K562 (cell line): ENCODE measurements around the gene PBX4. TPM values are rescaled to one million over a fixed set of nuclear protein-coding genes. Genes with fewer than 3 reads are reported as not detected.
A peak's percentile ranks its signal among the peaks of the same experiment; 100 is the strongest.

Source experiments
- ARID1B ChIP-seq: fragments of 450-650 bp; IDR thresholded peaks from 2 replicates; pipeline ENCODE4 v1.6.1; 2016; ENCODE audit warnings: antibody characterized with exemption, mild to moderate bottlenecking, inconsistent platforms
- MEF2A ChIP-seq: IDR thresholded peaks from 2 replicates; pipeline ENCODE4 v1.6.1; 2011; ENCODE audit warnings: low read depth, mild to moderate bottlenecking, low read length, moderate library complexity; ENCODE audit not compliant: control insufficient read depth
- PPARD ChIP-seq: fragments of 250-450 bp; sonication (Bioruptor Pico); IDR thresholded peaks from 2 replicates; pipeline ENCODE4 v1.8.0; 2022; ENCODE audit warnings: inconsistent platforms, mild to moderate bottlenecking, moderate library complexity
- XRCC4 ChIP-seq: IDR thresholded peaks from one replicate; pipeline ENCODE4 v1.6.1; 2011; ENCODE audit not compliant: insufficient read depth, insufficient read length; ENCODE audit errors: extremely low read depth
- ZC3H4 ChIP-seq: sonication (generic); formaldehyde crosslinking; IDR thresholded peaks from 2 replicates; pipeline ENCODE4 v1.9.0; 2021; ENCODE audit warnings: missing genetic modification reagents, borderline replicate concordance
- ZNF354B ChIP-seq: fragments of 250-450 bp; sonication (Bioruptor Pico); IDR thresholded peaks from 2 replicates; pipeline ENCODE4 v1.4.0; 2020
- ZNF830 ChIP-seq: fragments of 250-450 bp; sonication (Bioruptor Pico); IDR thresholded peaks from 2 replicates; pipeline ENCODE4 v1.5.0; 2021; ENCODE audit warnings: mild to moderate bottlenecking
- polyA plus RNA-seq, 8 experiments: library from polyadenylated mRNA; depleted of rRNA in 4 of 8; stranded (reverse) in 5 of 8; unstranded in 3 of 8; fragments of >200 nt; fragmentation: Nextera tagmentation in 2 of 8; fragmentation: Illumina TruSeq in 1 of 8; extraction: Ambion mirVana in 2 of 8; extraction: Trizol in 1 of 8; gene quantifications; 2 replicates each; pipeline versions ENCODE4 v1.2.1 to v1.2.3, GENCODE V29; 2011 to 2014; ENCODE audit warnings: inconsistent platforms in 1 of 8, missing spikeins in 1 of 8
- total RNA-seq, 7 experiments: library from RNA; depleted of rRNA in 6 of 7; stranded (reverse); fragments of >200 nt in 6 of 7; fragmentation: Illumina TruSeq in 2 of 7; extraction: Trizol in 2 of 7; gene quantifications; 2 replicates each; pipeline versions ENCODE4 v1.2.1 to v1.2.3, GENCODE V29; 2011 to 2021; ENCODE audit warnings: low replicate concordance in 1 of 7
- TF ChIP-seq, protein P1 (sequence below): fragments of 450-650 bp; IDR thresholded peaks from 2 replicates; pipeline ENCODE4 v1.6.1; 2018; ENCODE audit warnings: mild to moderate bottlenecking, low read depth; ENCODE audit not compliant: partially characterized antibody
- TF ChIP-seq, protein P2 (sequence below): fragments of 200-800 bp; sonication (Bioruptor generic); IDR thresholded peaks from 2 replicates; pipeline ENCODE4 v1.6.1; 2017; ENCODE audit warnings: missing genetic modification characterization, missing compliant biosample characterization
- TF ChIP-seq, protein P3 (sequence below): sonication (generic); formaldehyde crosslinking; IDR thresholded peaks from 2 replicates; pipeline ENCODE4 v1.4.0; 2020; ENCODE audit warnings: mild to moderate bottlenecking, missing genetic modification reagents
- TF ChIP-seq, protein P4 (sequence below): fragments of 200-800 bp; sonication (Bioruptor generic); IDR thresholded peaks from 2 replicates; pipeline ENCODE4 v1.6.1; 2017; ENCODE audit warnings: missing genetic modification characterization, missing compliant biosample characterization
- TF ChIP-seq, protein P5 (sequence below): sonication (generic); formaldehyde crosslinking; IDR thresholded peaks from 2 replicates; pipeline ENCODE4 v1.8.0; 2022; ENCODE audit warnings: mild to moderate bottlenecking, low read depth, missing genetic modification reagents
- TF ChIP-seq, protein P6 (sequence below): sonication (generic); formaldehyde crosslinking; IDR thresholded peaks from 2 replicates; pipeline ENCODE4 v1.8.0; 2022; ENCODE audit warnings: mild to moderate bottlenecking, missing genetic modification reagents

PBX4 gene
- total and polyA plus RNA-seq, 9 of the 15 experiments (the other 6 are each of a cell fraction or from before 2014, with no cell fraction given): 0.11 to 3.8 (median 1.6) TPM; not detected in 1

DNA sequence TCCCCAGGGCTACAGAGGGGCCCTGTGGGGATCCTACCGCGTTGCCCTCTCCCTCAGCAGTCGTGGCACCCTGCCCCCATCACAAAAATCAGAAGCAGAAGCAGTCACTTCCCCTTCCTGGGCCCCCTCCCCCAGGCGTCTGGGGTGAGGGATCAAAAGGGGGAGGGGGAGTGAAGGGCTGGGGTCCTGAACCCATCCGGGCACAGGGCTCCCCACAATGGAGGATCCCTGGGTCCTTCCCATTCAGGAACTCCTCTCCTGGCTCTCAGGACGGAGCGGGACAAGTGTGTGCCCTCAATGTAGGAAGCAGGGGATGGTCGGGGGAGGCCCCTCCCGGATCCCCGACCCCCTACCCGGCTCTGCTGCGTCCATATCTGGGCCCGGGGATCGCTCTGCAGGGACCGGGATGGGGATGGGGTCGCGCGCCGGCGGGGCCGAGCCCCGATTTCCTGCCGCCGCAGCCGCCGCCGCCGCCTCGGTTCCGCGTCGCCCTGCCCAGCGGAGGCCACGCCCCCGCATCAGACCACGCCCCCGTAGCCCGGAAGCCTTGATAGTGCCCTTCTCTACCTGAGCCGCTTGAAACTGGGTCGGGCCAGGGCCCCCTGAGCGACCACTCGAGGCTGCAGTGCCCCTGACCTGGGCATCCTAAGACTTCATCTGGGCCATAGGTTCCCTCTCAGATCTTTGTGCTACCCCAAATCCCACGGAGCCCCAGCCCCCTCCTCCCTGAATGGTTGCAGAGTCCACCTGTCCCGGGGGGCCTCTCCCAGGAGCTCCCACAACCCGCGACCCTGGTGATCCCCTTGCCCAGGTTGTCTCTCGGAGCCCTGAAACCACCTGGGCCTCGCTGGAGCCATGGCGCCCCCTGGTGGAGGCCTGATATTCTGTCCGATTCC lies 24.9 kb upstream of the PBX4 start, which contains the start of gene GMIP (continued):
- TF ChIP-seq, protein P1, sequence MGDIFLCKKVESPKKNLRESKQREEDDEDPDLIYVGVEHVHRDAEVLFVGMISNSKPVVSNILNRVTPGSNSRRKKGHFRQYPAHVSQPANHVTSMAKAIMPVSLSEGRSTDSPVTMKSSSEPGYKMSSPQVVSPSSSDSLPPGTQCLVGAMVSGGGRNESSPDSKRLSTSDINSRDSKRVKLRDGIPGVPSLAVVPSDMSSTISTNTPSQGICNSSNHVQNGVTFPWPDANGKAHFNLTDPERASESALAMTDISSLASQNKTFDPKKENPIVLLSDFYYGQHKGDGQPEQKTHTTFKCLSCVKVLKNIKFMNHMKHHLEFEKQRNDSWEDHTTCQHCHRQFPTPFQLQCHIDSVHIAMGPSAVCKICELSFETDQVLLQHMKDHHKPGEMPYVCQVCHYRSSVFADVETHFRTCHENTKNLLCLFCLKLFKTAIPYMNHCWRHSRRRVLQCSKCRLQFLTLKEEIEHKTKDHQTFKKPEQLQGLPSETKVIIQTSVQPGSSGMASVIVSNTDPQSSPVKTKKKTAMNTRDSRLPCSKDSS: no peak
- TF ChIP-seq MEF2A: no peak
- TF ChIP-seq ZNF830 (CRISPR knock-in tag): no peak
- TF ChIP-seq, protein P2, sequence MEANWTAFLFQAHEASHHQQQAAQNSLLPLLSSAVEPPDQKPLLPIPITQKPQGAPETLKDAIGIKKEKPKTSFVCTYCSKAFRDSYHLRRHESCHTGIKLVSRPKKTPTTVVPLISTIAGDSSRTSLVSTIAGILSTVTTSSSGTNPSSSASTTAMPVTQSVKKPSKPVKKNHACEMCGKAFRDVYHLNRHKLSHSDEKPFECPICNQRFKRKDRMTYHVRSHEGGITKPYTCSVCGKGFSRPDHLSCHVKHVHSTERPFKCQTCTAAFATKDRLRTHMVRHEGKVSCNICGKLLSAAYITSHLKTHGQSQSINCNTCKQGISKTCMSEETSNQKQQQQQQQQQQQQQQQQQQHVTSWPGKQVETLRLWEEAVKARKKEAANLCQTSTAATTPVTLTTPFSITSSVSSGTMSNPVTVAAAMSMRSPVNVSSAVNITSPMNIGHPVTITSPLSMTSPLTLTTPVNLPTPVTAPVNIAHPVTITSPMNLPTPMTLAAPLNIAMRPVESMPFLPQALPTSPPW (CRISPR knock-in tag): peak; percentile 63; the same call in 1 of the 2 replicates
- TF ChIP-seq, protein P3, sequence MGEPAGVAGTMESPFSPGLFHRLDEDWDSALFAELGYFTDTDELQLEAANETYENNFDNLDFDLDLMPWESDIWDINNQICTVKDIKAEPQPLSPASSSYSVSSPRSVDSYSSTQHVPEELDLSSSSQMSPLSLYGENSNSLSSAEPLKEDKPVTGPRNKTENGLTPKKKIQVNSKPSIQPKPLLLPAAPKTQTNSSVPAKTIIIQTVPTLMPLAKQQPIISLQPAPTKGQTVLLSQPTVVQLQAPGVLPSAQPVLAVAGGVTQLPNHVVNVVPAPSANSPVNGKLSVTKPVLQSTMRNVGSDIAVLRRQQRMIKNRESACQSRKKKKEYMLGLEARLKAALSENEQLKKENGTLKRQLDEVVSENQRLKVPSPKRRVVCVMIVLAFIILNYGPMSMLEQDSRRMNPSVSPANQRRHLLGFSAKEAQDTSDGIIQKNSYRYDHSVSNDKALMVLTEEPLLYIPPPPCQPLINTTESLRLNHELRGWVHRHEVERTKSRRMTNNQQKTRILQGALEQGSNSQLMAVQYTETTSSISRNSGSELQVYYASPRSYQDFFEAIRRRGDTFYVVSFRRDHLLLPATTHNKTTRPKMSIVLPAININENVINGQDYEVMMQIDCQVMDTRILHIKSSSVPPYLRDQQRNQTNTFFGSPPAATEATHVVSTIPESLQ (CRISPR knock-in tag): no peak
- TF ChIP-seq ZNF354B (CRISPR knock-in tag): no peak
- peak; percentile 34; the same call in 1 of the 2 replicates for TF ChIP-seq ARID1B
- TF ChIP-seq, protein P4, sequence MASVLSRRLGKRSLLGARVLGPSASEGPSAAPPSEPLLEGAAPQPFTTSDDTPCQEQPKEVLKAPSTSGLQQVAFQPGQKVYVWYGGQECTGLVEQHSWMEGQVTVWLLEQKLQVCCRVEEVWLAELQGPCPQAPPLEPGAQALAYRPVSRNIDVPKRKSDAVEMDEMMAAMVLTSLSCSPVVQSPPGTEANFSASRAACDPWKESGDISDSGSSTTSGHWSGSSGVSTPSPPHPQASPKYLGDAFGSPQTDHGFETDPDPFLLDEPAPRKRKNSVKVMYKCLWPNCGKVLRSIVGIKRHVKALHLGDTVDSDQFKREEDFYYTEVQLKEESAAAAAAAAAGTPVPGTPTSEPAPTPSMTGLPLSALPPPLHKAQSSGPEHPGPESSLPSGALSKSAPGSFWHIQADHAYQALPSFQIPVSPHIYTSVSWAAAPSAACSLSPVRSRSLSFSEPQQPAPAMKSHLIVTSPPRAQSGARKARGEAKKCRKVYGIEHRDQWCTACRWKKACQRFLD (CRISPR knock-in tag): no peak
- TF ChIP-seq, protein P5, sequence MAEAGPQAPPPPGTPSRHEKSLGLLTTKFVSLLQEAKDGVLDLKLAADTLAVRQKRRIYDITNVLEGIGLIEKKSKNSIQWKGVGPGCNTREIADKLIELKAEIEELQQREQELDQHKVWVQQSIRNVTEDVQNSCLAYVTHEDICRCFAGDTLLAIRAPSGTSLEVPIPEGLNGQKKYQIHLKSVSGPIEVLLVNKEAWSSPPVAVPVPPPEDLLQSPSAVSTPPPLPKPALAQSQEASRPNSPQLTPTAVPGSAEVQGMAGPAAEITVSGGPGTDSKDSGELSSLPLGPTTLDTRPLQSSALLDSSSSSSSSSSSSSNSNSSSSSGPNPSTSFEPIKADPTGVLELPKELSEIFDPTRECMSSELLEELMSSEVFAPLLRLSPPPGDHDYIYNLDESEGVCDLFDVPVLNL (CRISPR knock-in tag): no peak
- no peak for TF ChIP-seq ZC3H4 (CRISPR knock-in tag)
- no peak for TF ChIP-seq PPARD (CRISPR knock-in tag)
- TF ChIP-seq, protein P6, sequence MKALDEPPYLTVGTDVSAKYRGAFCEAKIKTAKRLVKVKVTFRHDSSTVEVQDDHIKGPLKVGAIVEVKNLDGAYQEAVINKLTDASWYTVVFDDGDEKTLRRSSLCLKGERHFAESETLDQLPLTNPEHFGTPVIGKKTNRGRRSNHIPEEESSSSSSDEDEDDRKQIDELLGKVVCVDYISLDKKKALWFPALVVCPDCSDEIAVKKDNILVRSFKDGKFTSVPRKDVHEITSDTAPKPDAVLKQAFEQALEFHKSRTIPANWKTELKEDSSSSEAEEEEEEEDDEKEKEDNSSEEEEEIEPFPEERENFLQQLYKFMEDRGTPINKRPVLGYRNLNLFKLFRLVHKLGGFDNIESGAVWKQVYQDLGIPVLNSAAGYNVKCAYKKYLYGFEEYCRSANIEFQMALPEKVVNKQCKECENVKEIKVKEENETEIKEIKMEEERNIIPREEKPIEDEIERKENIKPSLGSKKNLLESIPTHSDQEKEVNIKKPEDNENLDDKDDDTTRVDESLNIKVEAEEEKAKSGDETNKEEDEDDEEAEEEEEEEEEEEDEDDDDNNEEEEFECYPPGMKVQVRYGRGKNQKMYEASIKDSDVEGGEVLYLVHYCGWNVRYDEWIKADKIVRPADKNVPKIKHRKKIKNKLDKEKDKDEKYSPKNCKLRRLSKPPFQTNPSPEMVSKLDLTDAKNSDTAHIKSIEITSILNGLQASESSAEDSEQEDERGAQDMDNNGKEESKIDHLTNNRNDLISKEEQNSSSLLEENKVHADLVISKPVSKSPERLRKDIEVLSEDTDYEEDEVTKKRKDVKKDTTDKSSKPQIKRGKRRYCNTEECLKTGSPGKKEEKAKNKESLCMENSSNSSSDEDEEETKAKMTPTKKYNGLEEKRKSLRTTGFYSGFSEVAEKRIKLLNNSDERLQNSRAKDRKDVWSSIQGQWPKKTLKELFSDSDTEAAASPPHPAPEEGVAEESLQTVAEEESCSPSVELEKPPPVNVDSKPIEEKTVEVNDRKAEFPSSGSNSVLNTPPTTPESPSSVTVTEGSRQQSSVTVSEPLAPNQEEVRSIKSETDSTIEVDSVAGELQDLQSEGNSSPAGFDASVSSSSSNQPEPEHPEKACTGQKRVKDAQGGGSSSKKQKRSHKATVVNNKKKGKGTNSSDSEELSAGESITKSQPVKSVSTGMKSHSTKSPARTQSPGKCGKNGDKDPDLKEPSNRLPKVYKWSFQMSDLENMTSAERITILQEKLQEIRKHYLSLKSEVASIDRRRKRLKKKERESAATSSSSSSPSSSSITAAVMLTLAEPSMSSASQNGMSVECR: no peak; the same call in 1 of the 2 replicates
- no peak for TF ChIP-seq XRCC4
